Muscle of leg (tissue), 11 donors: ENCODE measurements around the gene CFAP99. TPM values are rescaled to one million over a fixed set of nuclear protein-coding genes. Genes with fewer than 3 reads are reported as not detected.
"Not testable (repeated sequence)": the region's sequence is repeated elsewhere in the genome, so short reads cannot be mapped to it uniquely, and the experiment has no call there.

Source experiments
- DNase-seq: peaks from one replicate; pipeline ENCODE4 v3.0.0; 2013
- H3K27ac ChIP-seq: one replicate; pipeline ENCODE4 v1.5.1; 2013; ENCODE audit warnings: mild to moderate bottlenecking, low read length, control low read depth
- H3K27me3 ChIP-seq: one replicate; pipeline ENCODE4 v1.6.1; 2013; ENCODE audit warnings: low read length; ENCODE audit not compliant: control insufficient read depth, insufficient read depth
- H3K36me3 ChIP-seq: one replicate; pipeline ENCODE4 v1.6.1; 2013; ENCODE audit warnings: low read length; ENCODE audit not compliant: control insufficient read depth, insufficient read depth
- H3K4me1 ChIP-seq: one replicate; pipeline ENCODE4 v1.6.1; 2013; ENCODE audit warnings: low read length; ENCODE audit not compliant: control insufficient read depth, insufficient read depth
- H3K4me3 ChIP-seq: one replicate; pipeline ENCODE4 v1.5.1; 2013; ENCODE audit warnings: low read length, control low read depth
- H3K9me3 ChIP-seq: replicated peaks from 2 replicates; pipeline ENCODE4 v1.6.1; 2013; ENCODE audit warnings: low read depth, low read length; ENCODE audit not compliant: control insufficient read depth
- WGBS: methylation state at CpG from one replicate; pipeline ENCODE4 v1.1.5; 2013; ENCODE audit warnings: missing lambda C conversion rate; ENCODE audit not compliant: insufficient coverage; 5-methylcytosine and 5-hydroxymethylcytosine counted together
- polyA plus RNA-seq, 8 donors: library from polyadenylated mRNA; unstranded; fragments of 120-200 nt; gene quantifications; one replicate each; pipeline versions ENCODE4 v1.2.1 to v1.2.3, GENCODE V29; 2013; ENCODE audit warnings: inconsistent platforms in 1 of 8, low replicate concordance in 1 of 8; ENCODE audit not compliant: insufficient read length in 8 of 8, insufficient read depth in 1 of 8
- total RNA-seq: library from RNA; stranded (reverse); fragments of 120-200 nt; gene quantifications from one replicate; pipeline ENCODE4 v1.2.4, GENCODE V29; 2013

Gene CFAP99
- total and polyA plus RNA-seq, 9 donors = 0.07 to 0.41 (median 0.13) TPM; not detected in 4

GRCh38 chr4:2427383-2428334 is 8.9 kb downstream of the CFAP99 start:
- WGBS = 79% methylated on average over 18 of the region's 23 CpGs
- Histone ChIP-seq H3K4me3 (no peak overlapping the region), H3K27ac (no peak overlapping the region), H3K27me3 (peaks cover 8% of the 10 kb centered on the region), H3K36me3 (no peaks in the 10 kb centered on the region), H3K9me3 (no peaks in the 10 kb centered on the region), H3K4me1 (peaks cover 2% of the 10 kb centered on the region)
- DNase-seq = no peak

DNA sequence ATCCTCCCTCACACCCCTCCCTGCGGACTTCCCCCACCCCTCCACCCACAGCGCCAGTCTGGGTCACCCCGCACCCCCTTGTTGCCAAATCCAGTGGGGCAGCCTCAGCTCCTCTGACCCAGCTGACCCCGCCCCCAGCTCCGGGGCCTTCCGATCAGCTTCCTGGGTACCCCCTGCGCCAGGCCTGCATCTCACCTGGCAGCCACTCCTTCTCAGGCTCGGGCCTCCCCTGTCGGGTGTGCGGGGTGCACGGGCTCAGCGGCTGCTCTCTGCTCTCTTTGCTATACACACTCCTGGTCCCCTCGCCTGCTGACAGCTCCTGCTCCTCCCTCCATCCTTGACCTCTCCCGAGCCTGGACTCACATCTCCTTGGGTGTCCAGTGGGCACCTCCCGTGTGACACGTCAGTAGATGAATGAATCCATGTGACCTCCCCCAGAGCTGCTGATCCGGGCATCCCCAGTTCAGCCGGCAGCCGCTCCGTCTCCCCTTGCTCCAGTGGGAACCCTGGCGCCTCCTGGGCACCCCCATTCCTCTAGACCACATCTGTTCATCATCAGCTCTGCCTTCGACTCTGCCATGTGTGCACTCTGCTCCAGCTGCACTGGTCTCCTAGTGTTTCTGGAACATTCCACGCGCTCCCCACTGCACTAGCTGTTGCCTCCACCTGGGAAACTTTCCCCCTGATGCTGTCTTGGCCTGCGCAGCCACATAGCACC is 9.9 kb downstream of the CFAP99 start:
- Histone ChIP-seq H3K27ac (no peak overlapping the region), H3K9me3 (no peaks in the 10 kb centered on the region), H3K27me3 (peaks cover 2% of the 10 kb centered on the region), H3K4me3 (no peak overlapping the region), H3K4me1 (peaks cover 7% of the 10 kb centered on the region), H3K36me3 (no peaks in the 10 kb centered on the region)
- DNase-seq = no peak
- WGBS = 54% methylated on average over 22 of the region's 25 CpGs

GRCh38 chr4:2429945-2430757 is 11.4 kb downstream of the CFAP99 start:
- H3K9me3 ChIP-seq, DNase-seq, H3K27ac ChIP-seq, H3K27me3 ChIP-seq, H3K4me3 ChIP-seq, H3K36me3 ChIP-seq: not testable (repeated sequence)
- peaks cover 18% of the 10 kb centered on the region for H3K4me1 ChIP-seq
- WGBS = 89% methylated on average over 1 of the region's 49 CpGs

DNA sequence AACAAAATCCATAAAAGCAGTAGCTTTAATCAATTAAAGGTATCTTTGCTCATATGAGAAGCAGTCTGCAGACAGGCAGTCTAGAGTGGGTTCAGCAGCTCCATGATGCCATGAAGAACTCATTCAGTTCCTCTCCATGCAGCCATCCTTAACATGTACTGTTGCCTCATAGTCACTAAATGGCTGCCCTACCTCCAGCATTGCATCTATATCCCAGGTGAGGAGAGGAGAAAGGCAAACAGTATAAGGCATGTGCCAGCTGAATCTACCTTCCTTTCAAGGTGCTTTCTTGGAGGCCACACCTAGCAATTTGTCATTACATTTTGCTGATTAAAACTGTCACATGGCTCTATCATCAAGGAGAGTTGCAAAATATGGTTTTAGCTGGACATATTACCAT is 13.2 kb downstream of the CFAP99 start:
- no peak overlapping the region for H3K27ac ChIP-seq
- no peaks in the 10 kb centered on the region for H3K9me3 ChIP-seq
- peaks cover 2% of the 10 kb centered on the region for H3K27me3 ChIP-seq
- DNase-seq = no peak
- peaks cover 18% of the 10 kb centered on the region for H3K4me1 ChIP-seq
- H3K4me3 ChIP-seq = no peak overlapping the region
- no peaks in the 10 kb centered on the region for H3K36me3 ChIP-seq

- H3K9me3 ChIP-seq = no peaks in the 10 kb centered on the region
- H3K27me3 ChIP-seq = peaks cover 2% of the 10 kb centered on the region
- WGBS = 70% methylated on average over 16 of the region's 20 CpGs
- no peak for DNase-seq
- no peaks in the 10 kb centered on the region for H3K36me3 ChIP-seq
- no peak overlapping the region for H3K27ac ChIP-seq
- no peak overlapping the region for H3K4me3 ChIP-seq
- H3K4me1 ChIP-seq = peaks cover 16% of the 10 kb centered on the region
Observed at GRCh38 chr4:2432991-2433530, 14.3 kb downstream of the CFAP99 start.

- WGBS = 68% methylated on average over 29 of the region's 29 CpGs
- no peak for DNase-seq
- Histone ChIP-seq H3K27ac (no peak overlapping the region), H3K9me3 (no peaks in the 10 kb centered on the region), H3K4me3 (no peak overlapping the region), H3K27me3 (peaks cover under 1% of the 10 kb centered on the region), H3K36me3 (no peaks in the 10 kb centered on the region), H3K4me1 (peaks cover 16% of the 10 kb centered on the region)
Observed at GRCh38 chr4:2433609-2434350, 15.0 kb downstream of the CFAP99 start.

GRCh38 chr4:2434420-2434819 is 15.7 kb downstream of the CFAP99 start:
- H3K4me3 ChIP-seq = no peak overlapping the region
- no peaks in the 10 kb centered on the region for H3K27me3 ChIP-seq
- 37% methylated on average over 6 of the region's 9 CpGs for WGBS
- DNase-seq = no peak
- H3K9me3 ChIP-seq = no peaks in the 10 kb centered on the region
- H3K27ac ChIP-seq = no peak overlapping the region
- H3K4me1 ChIP-seq = peaks cover 16% of the 10 kb centered on the region
- H3K36me3 ChIP-seq = no peaks in the 10 kb centered on the region

GRCh38 chr4:2436301-2436700 is 17.5 kb downstream of the CFAP99 start:
- no peaks in the 10 kb centered on the region for H3K36me3 ChIP-seq
- no peaks in the 10 kb centered on the region for H3K27me3 ChIP-seq
- 33% methylated on average over 8 of the region's 10 CpGs for WGBS
- H3K4me3 ChIP-seq = no peak overlapping the region
- no peak overlapping the region for H3K27ac ChIP-seq
- DNase-seq = no peak
- no peaks in the 10 kb centered on the region for H3K9me3 ChIP-seq
- peaks cover 16% of the 10 kb centered on the region for H3K4me1 ChIP-seq

GRCh38 chr4:2436761-2437474 is 18.2 kb downstream of the CFAP99 start:
- 68% methylated on average over 22 of the region's 30 CpGs for WGBS
- H3K36me3 ChIP-seq = no peaks in the 10 kb centered on the region
- no peaks in the 10 kb centered on the region for H3K9me3 ChIP-seq
- no peaks in the 10 kb centered on the region for H3K27me3 ChIP-seq
- peaks cover 18% of the 10 kb centered on the region for H3K4me1 ChIP-seq
- H3K4me3 ChIP-seq = no peak overlapping the region
- no peak overlapping the region for H3K27ac ChIP-seq
- DNase-seq = no peak
